Natural killer cell (primary cell): Measurements from ENCODE around the gene AGL. TPM values are rescaled to one million over a fixed set of nuclear protein-coding genes. Genes with fewer than 3 reads are reported as not detected.

Experiments used
- ATAC-seq, 3 donors: fragments of 150-1000 bp in 2 of 3; fragments of 200-7000 bp in 1 of 3; cut with Tn5 transposase; 1 replicate in 1 of 3; 2 replicates in 2 of 3; pipeline ENCODE4 v1.10.0; 2021; ENCODE audit warnings: mild to moderate bottlenecking in 2 of 3, moderate library complexity in 2 of 3
- DNase-seq, 2 donors: peaks; one replicate each; pipeline versions ENCODE4 v3.0.0 to v3.0.0-alpha.2; 2013 to 2021; ENCODE audit warnings: mixed read lengths in 1 of 2
- H3K27ac ChIP-seq: one replicate; pipeline ENCODE4 v1.5.1; 2013; ENCODE audit warnings: mild to moderate bottlenecking, low read length
- H3K27me3 ChIP-seq: one replicate; pipeline ENCODE4 v1.6.1; 2013; ENCODE audit warnings: low read length; ENCODE audit not compliant: control insufficient read depth, insufficient read depth
- H3K36me3 ChIP-seq: one replicate; pipeline ENCODE4 v1.6.1; 2013; ENCODE audit warnings: low read length; ENCODE audit not compliant: control insufficient read depth, insufficient read depth
- H3K4me1 ChIP-seq: one replicate; pipeline ENCODE4 v1.6.1; 2013; ENCODE audit warnings: low read length; ENCODE audit not compliant: control insufficient read depth, insufficient read depth
- H3K4me3 ChIP-seq: one replicate; pipeline ENCODE4 v1.5.1; 2013; ENCODE audit warnings: low read length
- H3K9me3 ChIP-seq: one replicate; pipeline ENCODE4 v1.6.1; 2013; ENCODE audit warnings: low read length; ENCODE audit not compliant: control insufficient read depth, insufficient read depth
- H3K27ac Mint-ChIP-seq, 2 donors: one replicate each; pipeline ENCODE4 v1.8.0; 2022; ENCODE audit warnings: mild to moderate bottlenecking in 2 of 2, mixed read lengths in 2 of 2, moderate library complexity in 1 of 2
- H3K27me3 Mint-ChIP-seq, 2 donors: one replicate each; pipeline ENCODE4 v1.8.0; 2022; ENCODE audit warnings: low read depth in 2 of 2, mixed read lengths in 2 of 2
- H3K36me3 Mint-ChIP-seq: one replicate; pipeline ENCODE4 v1.8.0; 2022; ENCODE audit warnings: mixed read lengths
- H3K4me1 Mint-ChIP-seq, 2 donors: one replicate each; pipeline ENCODE4 v1.8.0; 2022; ENCODE audit warnings: mixed read lengths in 2 of 2
- H3K4me3 Mint-ChIP-seq: one replicate; pipeline ENCODE4 v1.8.0; 2022; ENCODE audit warnings: mild to moderate bottlenecking, moderate library complexity, mixed read lengths
- H3K9me3 Mint-ChIP-seq, 2 donors: one replicate each; pipeline ENCODE4 v1.8.0; 2022; ENCODE audit warnings: mixed read lengths in 2 of 2
- WGBS: methylation state at CpG from one replicate; pipeline ENCODE4 v1.1.7; 2013; ENCODE audit warnings: missing lambda C conversion rate; ENCODE audit not compliant: insufficient coverage; 5-methylcytosine and 5-hydroxymethylcytosine counted together
- intact Hi-C: fragments of 100-400 bp; cut with micrococcal nuclease; formaldehyde crosslinking; loops from one replicate; pipeline ENCODE4 v1.14.2; 2022
- total RNA-seq, 4 donors: library from RNA; stranded (reverse); fragments of 120-200 nt in 1 of 4; gene quantifications; one replicate each; pipeline versions ENCODE4 v1.2.3 to v1.2.4, GENCODE V29; 2013 to 2022
- TF ChIP-seq, protein P1 (sequence below): fragments of 200-600 bp; IDR thresholded peaks from one replicate; pipeline ENCODE4 v1.8.0; 2022; ENCODE audit warnings: antibody characterized with exemption

The AGL gene
- total RNA-seq, 3 donors from 2014 or later (not counting 1 experiment from before 2014, with no cell fraction given) = 13.5 to 19.4 (median 15.3) TPM

DNA sequence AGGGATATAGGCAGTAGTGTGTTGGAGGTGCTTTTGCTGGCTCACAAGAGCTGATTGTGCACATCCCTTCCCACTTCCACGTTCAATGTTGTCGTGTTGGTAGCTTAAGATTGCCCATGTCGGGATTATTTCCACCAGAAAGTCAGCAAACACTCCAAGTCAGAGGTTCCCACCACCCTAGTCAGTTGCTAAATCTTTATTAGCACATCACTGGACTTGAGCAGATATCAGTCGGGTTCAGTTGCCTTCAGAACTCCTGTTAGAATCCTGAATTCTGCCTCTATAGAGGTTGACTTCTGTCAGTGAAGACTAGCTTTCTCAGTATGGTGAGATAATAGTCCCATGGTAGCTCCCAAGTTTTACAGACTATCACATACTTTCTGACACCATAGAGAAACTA, 10.5 kb downstream of the AGL start:
- no peak for ATAC-seq
- Histone ChIP-seq H3K9me3 (no peaks in the 10 kb centered on the region), H3K27ac (no peak overlapping the region), H3K27me3 (no peaks in the 10 kb centered on the region), H3K4me1 (no peaks in the 10 kb centered on the region), H3K36me3 (peaks cover 14% of the 10 kb centered on the region), H3K4me3 (no peak overlapping the region)
- no peaks in the 10 kb centered on the region for H3K27me3 Mint-ChIP-seq
- H3K4me1 Mint-ChIP-seq = no peaks in the 10 kb centered on the region
- H3K27ac Mint-ChIP-seq = no peak overlapping the region
- 97% methylated on average over 4 of the region's 4 CpGs for WGBS
- intact Hi-C loops = no loop called here
- H3K36me3 Mint-ChIP-seq = peaks cover 6% of the 10 kb centered on the region
- TF ChIP-seq, protein P1, sequence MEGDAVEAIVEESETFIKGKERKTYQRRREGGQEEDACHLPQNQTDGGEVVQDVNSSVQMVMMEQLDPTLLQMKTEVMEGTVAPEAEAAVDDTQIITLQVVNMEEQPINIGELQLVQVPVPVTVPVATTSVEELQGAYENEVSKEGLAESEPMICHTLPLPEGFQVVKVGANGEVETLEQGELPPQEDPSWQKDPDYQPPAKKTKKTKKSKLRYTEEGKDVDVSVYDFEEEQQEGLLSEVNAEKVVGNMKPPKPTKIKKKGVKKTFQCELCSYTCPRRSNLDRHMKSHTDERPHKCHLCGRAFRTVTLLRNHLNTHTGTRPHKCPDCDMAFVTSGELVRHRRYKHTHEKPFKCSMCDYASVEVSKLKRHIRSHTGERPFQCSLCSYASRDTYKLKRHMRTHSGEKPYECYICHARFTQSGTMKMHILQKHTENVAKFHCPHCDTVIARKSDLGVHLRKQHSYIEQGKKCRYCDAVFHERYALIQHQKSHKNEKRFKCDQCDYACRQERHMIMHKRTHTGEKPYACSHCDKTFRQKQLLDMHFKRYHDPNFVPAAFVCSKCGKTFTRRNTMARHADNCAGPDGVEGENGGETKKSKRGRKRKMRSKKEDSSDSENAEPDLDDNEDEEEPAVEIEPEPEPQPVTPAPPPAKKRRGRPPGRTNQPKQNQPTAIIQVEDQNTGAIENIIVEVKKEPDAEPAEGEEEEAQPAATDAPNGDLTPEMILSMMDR = no peak
- H3K4me3 Mint-ChIP-seq = no peak overlapping the region
- no peak for DNase-seq
- H3K9me3 Mint-ChIP-seq = no peaks in the 10 kb centered on the region

DNA sequence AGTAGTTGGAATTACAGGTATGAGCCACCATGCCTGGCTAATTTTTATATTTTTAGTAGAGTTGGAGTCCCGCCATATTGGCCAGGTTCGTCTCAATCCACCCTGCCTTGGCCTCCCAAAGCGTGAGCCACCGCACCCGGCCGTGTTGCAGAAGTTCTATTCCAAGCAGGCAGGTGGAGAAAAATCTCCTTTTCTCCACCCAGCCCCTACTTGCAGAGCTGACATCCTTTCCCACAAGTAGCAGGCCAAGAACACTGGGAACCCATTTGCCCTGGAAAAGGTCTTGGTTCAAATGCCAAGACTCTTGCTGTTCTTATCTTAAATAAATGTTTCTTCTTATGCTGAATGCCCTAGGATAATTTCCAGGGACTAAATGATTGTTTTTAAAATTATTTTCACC, 17.5 kb downstream of the AGL start:
- H3K4me1 Mint-ChIP-seq = no peaks in the 10 kb centered on the region
- no peaks in the 10 kb centered on the region for H3K27me3 Mint-ChIP-seq
- Histone ChIP-seq H3K36me3 (peaks cover 12% of the 10 kb centered on the region), H3K9me3 (no peaks in the 10 kb centered on the region), H3K4me1 (no peaks in the 10 kb centered on the region), H3K27me3 (no peaks in the 10 kb centered on the region), H3K4me3 (no peak overlapping the region), H3K27ac (no peak overlapping the region)
- DNase-seq (no peak), ATAC-seq (no peak)
- H3K9me3 Mint-ChIP-seq = no peaks in the 10 kb centered on the region
- WGBS = 97% methylated on average over 6 of the region's 6 CpGs
- H3K36me3 Mint-ChIP-seq = peaks cover 6% of the 10 kb centered on the region
- no peak overlapping the region for H3K27ac Mint-ChIP-seq
- intact Hi-C loops = no loop called here
- no peak overlapping the region for H3K4me3 Mint-ChIP-seq
- TF ChIP-seq, protein P1 = no peak

DNA sequence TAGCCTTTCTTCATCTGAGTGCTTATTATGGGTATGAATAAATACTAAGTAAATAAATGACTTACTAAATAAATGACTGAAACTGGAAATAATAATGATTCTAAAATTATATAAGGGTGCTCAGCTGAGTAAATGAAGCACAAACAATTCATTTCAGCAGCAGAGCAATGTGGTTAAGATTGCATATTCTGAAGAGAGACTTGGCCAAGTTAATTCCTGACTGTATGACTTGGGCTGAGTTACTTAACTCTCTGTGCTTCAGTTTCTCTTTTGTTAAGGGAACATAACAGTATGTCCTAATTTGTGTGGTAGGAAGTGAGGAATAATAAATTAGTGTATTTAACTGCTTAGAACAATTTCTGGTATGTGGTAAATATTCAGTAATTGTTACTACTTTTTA, 19.1 kb downstream of the AGL start:
- no peak overlapping the region for H3K27ac ChIP-seq

DNA sequence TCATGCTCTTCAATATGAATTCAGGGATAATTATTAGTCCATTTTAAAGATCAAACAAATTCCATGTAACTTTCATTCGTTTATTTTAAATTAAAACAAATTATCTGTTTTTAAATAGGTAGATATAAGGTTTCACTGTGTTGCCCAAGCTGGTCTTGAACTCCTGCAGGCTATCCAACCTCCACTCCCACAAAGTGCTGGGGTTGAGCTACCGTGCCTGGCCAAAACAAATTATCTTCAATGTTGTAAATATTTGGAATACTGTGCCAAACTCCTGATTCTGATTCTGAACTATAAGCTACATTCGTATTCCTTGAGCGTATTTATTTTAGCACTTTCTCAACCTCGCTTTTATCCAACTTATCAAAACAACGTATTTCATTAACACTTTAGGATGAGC, 19.6 kb downstream of the AGL start:
- Mint-ChIP-seq H3K4me1 (no peaks in the 10 kb centered on the region), H3K9me3 (no peaks in the 10 kb centered on the region), H3K36me3 (no peaks in the 10 kb centered on the region), H3K27ac (no peak overlapping the region), H3K4me3 (no peak overlapping the region), H3K27me3 (no peaks in the 10 kb centered on the region)
- Histone ChIP-seq H3K36me3 (peaks cover 3% of the 10 kb centered on the region), H3K9me3 (no peaks in the 10 kb centered on the region), H3K4me3 (no peak overlapping the region), H3K27ac (no peak overlapping the region), H3K4me1 (no peaks in the 10 kb centered on the region), H3K27me3 (no peaks in the 10 kb centered on the region)
- ATAC-seq (no peak), DNase-seq (no peak)
- 100% methylated on average over 1 of the region's 6 CpGs for WGBS
- TF ChIP-seq, protein P1 = no peak
- intact Hi-C loops = no loop called here

More for the DNA sequence above, 19.1 kb downstream of the AGL start:
- peaks cover 6% of the 10 kb centered on the region for H3K36me3 ChIP-seq
- no peaks in the 10 kb centered on the region for H3K4me1 ChIP-seq
- H3K27me3 Mint-ChIP-seq = no peaks in the 10 kb centered on the region
- intact Hi-C loops = no loop called here
- DNase-seq (no peak), ATAC-seq (no peak)
- no peaks in the 10 kb centered on the region for H3K27me3 ChIP-seq
- no peak overlapping the region for H3K4me3 ChIP-seq
- H3K9me3 Mint-ChIP-seq = no peaks in the 10 kb centered on the region
- TF ChIP-seq, protein P1 = no peak
- no peak overlapping the region for H3K27ac Mint-ChIP-seq
- H3K9me3 ChIP-seq = no peaks in the 10 kb centered on the region
- peaks cover 4% of the 10 kb centered on the region for H3K36me3 Mint-ChIP-seq
- no peak overlapping the region for H3K4me3 Mint-ChIP-seq
- H3K4me1 Mint-ChIP-seq = no peaks in the 10 kb centered on the region
